Adrenal gland (tissue), 12 donors: Measurements from ENCODE around the gene CLIC6. TPM values are rescaled to one million over a fixed set of nuclear protein-coding genes. Genes with fewer than 3 reads are reported as not detected.

ENCODE experiments used
- DNase-seq, 7 donors: peaks; one replicate each; pipeline ENCODE4 v3.0.0-alpha.2; 2019 to 2020
- H3K27ac ChIP-seq, 5 donors: fragments of 200-600 bp; sonication (generic) in 4 of 5; 1 replicate in 3 of 5; 2 replicates in 2 of 5; pipeline versions ENCODE4 v1.5.1 to v1.8.0; 2016 to 2020; ENCODE audit warnings: mild to moderate bottlenecking in 1 of 5
- H3K27me3 ChIP-seq: fragments of 200-600 bp; 2 replicates; pipeline ENCODE4 v1.8.0; 2021
- H3K36me3 ChIP-seq, 2 donors: fragments of 200-600 bp; replicated peaks in 1 of 2; 1 replicate in 1 of 2; 2 replicates in 1 of 2; pipeline versions ENCODE4 v1.5.1 to v1.8.0; 2018 to 2022
- H3K4me1 ChIP-seq, 2 donors: fragments of 200-600 bp; replicated peaks in 1 of 2; 1 replicate in 1 of 2; 2 replicates in 1 of 2; pipeline versions ENCODE4 v1.5.1 to v1.8.0; 2018 to 2021
- H3K4me3 ChIP-seq, 4 donors: fragments of 200-600 bp; sonication (generic) in 3 of 4; one replicate each; pipeline ENCODE4 v1.5.1; 2016 to 2018
- H3K9me3 ChIP-seq, 3 donors: fragments of 200-600 bp; sonication (generic) in 1 of 3; replicated peaks in 1 of 3; 1 replicate in 2 of 3; 2 replicates in 1 of 3; pipeline versions ENCODE4 v1.5.1 to v1.8.0; 2016 to 2021
- POLR2A ChIP-seq, 2 donors: fragments of 450-650 bp; IDR thresholded peaks; one replicate each; pipeline ENCODE4 v1.6.1; 2017; ENCODE audit warnings: antibody characterized with exemption in 2 of 2, mild to moderate bottlenecking in 2 of 2, moderate library complexity in 1 of 2
- WGBS, 4 donors: extraction: QIAGEN DNeasy Blood & Tissue Kit in 2 of 4; methylation state at CpG; one replicate each; pipeline versions ENCODE4 v1.1.5 to v1.1.7; 2013 to 2017; 5-methylcytosine and 5-hydroxymethylcytosine counted together
- intact Hi-C, 2 donors: fragments of 100-400 bp; cut with DNase I; formaldehyde crosslinking; loops; one replicate each; pipeline versions ENCODE4 v1.14.1 to v1.15.0; 2022 to 2023
- polyA plus RNA-seq, 3 donors: library from polyadenylated mRNA; stranded (reverse); fragments of 200-250 nt in 2 of 3; fragments of 350-450 nt in 1 of 3; fragmentation: Illumina TruSeq in 1 of 3; extraction: RNeasy Lipid Tissue Mini Kit (QIAGEN cat#74804) in 1 of 3; gene quantifications; one replicate each; pipeline ENCODE4 v1.2.3, GENCODE V29; 2013 to 2014
- total RNA-seq, 9 donors: library from RNA; depleted of rRNA in 4 of 9; stranded (reverse); fragments of >200 nt in 4 of 9; fragments of 120-200 nt in 1 of 9; fragmentation: NEBNext Ultra II Directional in 1 of 9; extraction: Animal tissue kit (Norgen Biotek cat#: 25700) in 1 of 9; gene quantifications; one replicate each; pipeline versions ENCODE4 v1.1.0 to v1.2.4, GENCODE V29; 2013 to 2023
- TF ChIP-seq, protein P1 (sequence below), 6 experiments: fragments of 450-650 bp in 4 of 6; fragments of 200-600 bp in 2 of 6; sonication (generic) in 1 of 6; IDR thresholded peaks; 1 replicate in 5 of 6; 2 replicates in 1 of 6; pipeline versions ENCODE4 v1.5.1 to v1.8.0; 2016 to 2021; ENCODE audit warnings: antibody characterized with exemption in 6 of 6, mild to moderate bottlenecking in 2 of 6, moderate library complexity in 1 of 6
- donor health status: healthy with polysubstance abuse.
- donor health status: Bipolar disorder and iron deficiency.
- donor health status: DM: yes; HTN: yes; CAD: no.
- donor health status: DM: no; HTN: no; CAD: no.
- donor health status: DM: no; HTN: no; CAD: no.
- donor health status: DM: yes; HTN: yes; CAD: no.

CLIC6 gene
- total and polyA plus RNA-seq, 12 donors = 0.07 to 0.41 (median 0.24) TPM; not detected in 5

DNA sequence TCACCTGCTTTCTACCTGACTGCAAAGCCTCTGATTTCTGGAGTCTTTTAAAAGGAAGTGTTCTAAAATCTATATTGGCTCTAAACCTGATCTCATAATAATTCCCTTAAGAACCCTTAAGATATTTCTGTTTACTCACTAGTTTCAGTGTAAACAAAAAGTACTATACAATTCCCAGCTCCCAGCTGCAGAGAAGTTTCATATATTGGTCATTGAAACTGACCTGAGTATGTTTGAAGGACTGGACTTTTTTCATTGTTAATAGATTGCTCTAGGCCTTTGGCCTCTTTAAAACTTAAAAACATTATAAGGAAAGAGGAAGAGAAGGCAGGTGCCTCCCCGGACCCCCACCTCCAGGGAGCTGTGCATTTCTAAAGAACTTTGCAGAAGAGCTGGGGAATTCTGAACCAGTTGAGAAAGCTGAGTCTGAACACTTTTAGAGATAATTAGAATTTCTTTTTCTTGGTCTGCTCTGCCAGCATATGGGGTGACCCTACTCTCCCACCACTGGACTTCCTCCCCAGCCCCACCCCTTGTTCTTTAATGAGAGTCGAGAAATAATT lies 23.7 kb downstream of the CLIC6 start:
- H3K4me1 ChIP-seq = no peaks in the 10 kb centered on the region
- H3K27me3 ChIP-seq = peaks cover 6% of the 10 kb centered on the region
- intact Hi-C loops = no loop called here
- no peak for DNase-seq
- no peaks in the 10 kb centered on the region for H3K36me3 ChIP-seq
- WGBS, 4 donors = 60 to 75% (median 67%) methylated on average over 2 of the region's 2 CpGs
- no peaks in the 10 kb centered on the region for H3K9me3 ChIP-seq
- no peak for TF ChIP-seq POLR2A (IDR thresholded peaks at IDR 0.05)
- TF ChIP-seq, protein P1, sequence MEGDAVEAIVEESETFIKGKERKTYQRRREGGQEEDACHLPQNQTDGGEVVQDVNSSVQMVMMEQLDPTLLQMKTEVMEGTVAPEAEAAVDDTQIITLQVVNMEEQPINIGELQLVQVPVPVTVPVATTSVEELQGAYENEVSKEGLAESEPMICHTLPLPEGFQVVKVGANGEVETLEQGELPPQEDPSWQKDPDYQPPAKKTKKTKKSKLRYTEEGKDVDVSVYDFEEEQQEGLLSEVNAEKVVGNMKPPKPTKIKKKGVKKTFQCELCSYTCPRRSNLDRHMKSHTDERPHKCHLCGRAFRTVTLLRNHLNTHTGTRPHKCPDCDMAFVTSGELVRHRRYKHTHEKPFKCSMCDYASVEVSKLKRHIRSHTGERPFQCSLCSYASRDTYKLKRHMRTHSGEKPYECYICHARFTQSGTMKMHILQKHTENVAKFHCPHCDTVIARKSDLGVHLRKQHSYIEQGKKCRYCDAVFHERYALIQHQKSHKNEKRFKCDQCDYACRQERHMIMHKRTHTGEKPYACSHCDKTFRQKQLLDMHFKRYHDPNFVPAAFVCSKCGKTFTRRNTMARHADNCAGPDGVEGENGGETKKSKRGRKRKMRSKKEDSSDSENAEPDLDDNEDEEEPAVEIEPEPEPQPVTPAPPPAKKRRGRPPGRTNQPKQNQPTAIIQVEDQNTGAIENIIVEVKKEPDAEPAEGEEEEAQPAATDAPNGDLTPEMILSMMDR (IDR thresholded peaks at IDR 0.05) = no peak
- H3K27ac ChIP-seq = no peak overlapping the region
- H3K4me3 ChIP-seq = no peak overlapping the region

- H3K36me3 ChIP-seq = no peaks in the 10 kb centered on the region
- peaks cover 6% of the 10 kb centered on the region for H3K27me3 ChIP-seq
- H3K27ac ChIP-seq = no peak overlapping the region
- no peak overlapping the region for H3K4me3 ChIP-seq
- peak; percentile 26 to 57 (median 37) for DNase-seq
- intact Hi-C loops = no loop called here
- no peaks in the 10 kb centered on the region for H3K9me3 ChIP-seq
- TF ChIP-seq POLR2A (IDR thresholded peaks at IDR 0.05) = no peak
- TF ChIP-seq, protein P1 (IDR thresholded peaks at IDR 0.05) = peak; percentile 66 to 91 (median 73)
- H3K4me1 ChIP-seq = no peaks in the 10 kb centered on the region
- 51 to 53% (median 53%) methylated on average over 6 of the region's 6 CpGs for WGBS, 4 donors
These were observed 24.5 kb downstream of the CLIC6 start for GRCh38 chr21:34693192-34693810.

DNA sequence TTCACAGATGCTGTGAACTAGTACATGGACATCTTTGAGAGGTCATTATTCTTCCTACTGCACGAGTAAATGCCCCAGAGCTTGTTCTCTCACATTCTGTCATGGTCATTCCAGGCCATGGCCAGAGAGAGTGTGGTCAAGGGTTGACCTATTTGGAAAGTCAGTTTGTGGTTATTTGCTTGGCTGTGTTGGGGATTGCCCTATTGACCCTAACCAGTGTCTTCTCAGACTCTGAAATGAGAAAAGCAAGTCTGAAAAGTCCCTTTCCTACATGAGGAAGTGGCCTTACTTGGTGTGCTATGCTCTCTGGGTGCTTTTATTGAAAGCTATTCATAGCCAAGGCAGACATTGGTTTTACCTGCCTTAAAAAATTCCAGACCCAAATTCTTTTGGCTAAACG lies 26.6 kb downstream of the CLIC6 start:
- DNase-seq = peak in 1 of 7 donors; percentile 0
- no peaks in the 10 kb centered on the region for H3K36me3 ChIP-seq
- H3K9me3 ChIP-seq = no peaks in the 10 kb centered on the region
- TF ChIP-seq POLR2A (IDR thresholded peaks at IDR 0.05) = no peak
- TF ChIP-seq, protein P1 (IDR thresholded peaks at IDR 0.05) = no peak
- no peak overlapping the region for H3K4me3 ChIP-seq
- peaks cover 6% of the 10 kb centered on the region for H3K27me3 ChIP-seq
- H3K4me1 ChIP-seq = no peaks in the 10 kb centered on the region
- intact Hi-C loops = no loop called here
- no peak overlapping the region for H3K27ac ChIP-seq
- WGBS, 4 donors = 46 to 59% (median 53%) methylated on average over 2 of the region's 2 CpGs

- Histone ChIP-seq H3K9me3 (no peaks in the 10 kb centered on the region), H3K27ac (no peak overlapping the region), H3K4me3 (no peak overlapping the region), H3K4me1 (no peaks in the 10 kb centered on the region), H3K36me3 (no peaks in the 10 kb centered on the region), H3K27me3 (peaks cover 10% of the 10 kb centered on the region)
- no peak for DNase-seq
- intact Hi-C loops = no loop called here
- no peak for TF ChIP-seq POLR2A (IDR thresholded peaks at IDR 0.05)
- TF ChIP-seq, protein P1 (IDR thresholded peaks at IDR 0.05) = no peak
- 81 to 89% (median 85%) methylated on average over 1 of the region's 1 CpG for WGBS, 4 donors
These were observed 27.3 kb downstream of the CLIC6 start for GRCh38 chr21:34696121-34696520.
